HEK293T (cell line): ENCODE data around the gene UBA3.

Experiments used
- CTCF ChIA-PET: fragments of 350-600 bp; formaldehyde crosslinking; extraction: SDS; loops from one replicate; lab custom pipeline; 2021; ENCODE audit warnings: antibody characterized with exemption, inconsistent platforms; lab: Yijun Ruan, JAX
- POLR2A ChIA-PET: fragments of 350-600 bp; formaldehyde crosslinking; extraction: SDS; loops from one replicate; lab custom pipeline; 2020; ENCODE audit warnings: antibody characterized with exemption, inconsistent platforms; lab: Yijun Ruan, JAX
- DNase-seq: peaks from one replicate; pipeline ENCODE4 v3.0.0; 2012; ENCODE audit warnings: mixed read lengths; ENCODE audit errors: extremely low spot score
- ARNT ChIP-seq: fragments of 450-650 bp; IDR thresholded peaks from 2 replicates; pipeline ENCODE4 v1.6.1; 2017; ENCODE audit warnings: mild to moderate bottlenecking
- BHLHE40 ChIP-seq: fragments of 450-650 bp; IDR thresholded peaks from 2 replicates; pipeline ENCODE4 v1.6.1; 2016; ENCODE audit warnings: mild to moderate bottlenecking, moderate library complexity, borderline replicate concordance
- CTBP1 ChIP-seq: fragments of 450-650 bp; IDR thresholded peaks from 2 replicates; pipeline ENCODE4 v1.6.1; 2016; ENCODE audit warnings: borderline replicate concordance
- ELF4 ChIP-seq: fragments of 450-650 bp; IDR thresholded peaks from 2 replicates; pipeline ENCODE4 v1.6.1; 2017; ENCODE audit warnings: antibody characterized with exemption
- FOXA1 ChIP-seq: fragments of 450-650 bp; IDR thresholded peaks from 2 replicates; pipeline ENCODE4 v1.6.1; 2016; ENCODE audit warnings: mild to moderate bottlenecking
- FOXK2 ChIP-seq: fragments of 450-650 bp; IDR thresholded peaks from 2 replicates; pipeline ENCODE4 v1.6.1; 2016; ENCODE audit warnings: mild to moderate bottlenecking
- FOXM1 ChIP-seq: fragments of 450-650 bp; IDR thresholded peaks from 2 replicates; pipeline ENCODE4 v1.6.1; 2017; ENCODE audit warnings: mild to moderate bottlenecking, borderline replicate concordance
- HDGF ChIP-seq: fragments of 450-650 bp; IDR thresholded peaks from 2 replicates; pipeline ENCODE4 v1.6.1; 2017; ENCODE audit warnings: antibody characterized with exemption, borderline replicate concordance
- L3MBTL2 ChIP-seq: fragments of 450-650 bp; conservative IDR thresholded peaks from 2 replicates; pipeline ENCODE4 v1.6.1; 2016; ENCODE audit warnings: mild to moderate bottlenecking
- LEF1 ChIP-seq: fragments of 450-650 bp; IDR thresholded peaks from 2 replicates; pipeline ENCODE4 v1.6.1; 2017; ENCODE audit warnings: mild to moderate bottlenecking, borderline replicate concordance
- NFRKB ChIP-seq: fragments of 450-650 bp; IDR thresholded peaks from 2 replicates; pipeline ENCODE4 v1.6.1; 2016; ENCODE audit warnings: mild to moderate bottlenecking, moderate library complexity
- PKNOX1 ChIP-seq: fragments of 450-650 bp; IDR thresholded peaks from 2 replicates; pipeline ENCODE4 v1.6.1; 2016
- SP1 ChIP-seq: fragments of 450-650 bp; IDR thresholded peaks from 2 replicates; pipeline ENCODE4 v1.6.1; 2017
- SUZ12 ChIP-seq: fragments of 450-650 bp; IDR thresholded peaks from 2 replicates; pipeline ENCODE4 v1.6.1; 2016; ENCODE audit warnings: mild to moderate bottlenecking
- TARDBP ChIP-seq: fragments of 450-650 bp; IDR thresholded peaks from 2 replicates; pipeline ENCODE4 v1.6.1; 2016
- ZNF384 ChIP-seq: fragments of 450-650 bp; IDR thresholded peaks from 2 replicates; pipeline ENCODE4 v1.6.1; 2016

UBA3 gene

GRCh38 chr3:69088063-69088462 lies 7.9 kb upstream of the UBA3 start:
- CTCF ChIA-PET = interaction anchor here (0.7 kb wide), 1 partner anchor 216 kb away, joined by 5 read pairs; no protein-coding TSS in a partner anchor

GRCh38 chr3:69087030-69087791 lies 7.0 kb upstream of the UBA3 start:
- CTCF ChIA-PET = interaction anchor here (0.7 kb wide), 1 partner anchor 216 kb away, joined by 5 read pairs; no protein-coding TSS in a partner anchor
- POLR2A ChIA-PET = interaction anchor here (0.5 to 1.1 kb wide), 2 partner anchors 19 kb away, joined by 3 read pairs; no protein-coding TSS in a partner anchor
- no peak for TF ChIP-seq L3MBTL2
- TF ChIP-seq NFRKB = no peak
- no peak for TF ChIP-seq ARNT
- no peak for DNase-seq

More at GRCh38 chr3:69088063-69088462, 7.9 kb upstream of the UBA3 start:
- TF ChIP-seq TARDBP (no peak), BHLHE40 (no peak), FOXM1 (no peak), ZNF384 (no peak), FOXK2 (no peak), ARNT (no peak), LEF1 (no peak), NFRKB (no peak), FOXA1 (no peak), CTBP1 (no peak), SUZ12 (no peak), PKNOX1 (no peak), SP1 (no peak), ELF4 (no peak), L3MBTL2 (no peak), HDGF (no peak)
- no peak for DNase-seq
- POLR2A ChIA-PET = interaction anchor here (0.5 kb wide), 1 partner anchor 18 kb away, joined by 3 read pairs; no protein-coding TSS in a partner anchor

- DNase-seq = peak; percentile 22
- ChIA-PET CTCF (interaction anchor here (0.6 kb wide), 1 partner anchor 1896 kb away, joined by 5 read pairs; no protein-coding TSS in a partner anchor), POLR2A (interaction anchor here (1.1 to 2.6 kb wide), 3 partner anchors 13 to 34 kb away, joined by 3 to 7 read pairs (median 3); partner anchors contain the start of gene TMF1)
- TF ChIP-seq HDGF (0 out of 2 replicates have a peak, but pooled peaks have one; percentile 40), TARDBP (no peak)
These were observed 5.9 kb upstream of the UBA3 start for GRCh38 chr3:69085833-69086722.

GRCh38 chr3:69085168-69085832 lies 5.1 kb upstream of the UBA3 start:
- TF ChIP-seq FOXK2 (no peak), TARDBP (no peak), L3MBTL2 (peak; percentile 22; the same call in 1 of the 2 replicates), CTBP1 (no peak)
- ChIA-PET CTCF (no interaction called here), POLR2A (interaction anchor here (1.1 to 2.6 kb wide), 2 partner anchors 8 to 33 kb away, joined by 4 to 7 read pairs; partner anchors contain the start of gene TMF1)
- DNase-seq = no peak

GRCh38 chr3:69084326-69085167 lies 4.4 kb upstream of the UBA3 start, which contains the start of gene ARL6IP5:
TSS of gene ARL6IP5 (plus strand) at chr3:69084937. CDS start at chr3:69085048, 111 bp downstream.
- ChIA-PET POLR2A (interaction anchor here (1.1 to 2.6 kb wide), 2 partner anchors 9 to 32 kb away, joined by 4 to 7 read pairs; partner anchors contain the start of gene TMF1), CTCF (interaction anchor here (0.5 to 0.6 kb wide), 2 partner anchors 16 to 581 kb away, joined by 3 read pairs; no protein-coding TSS in a partner anchor)
- DNase-seq = peak; percentile 82
- TF ChIP-seq L3MBTL2 (no peak), PKNOX1 (peak; percentile 77), ZNF384 (no peak)

GRCh38 chr3:69082805-69083204 lies 2.6 kb upstream of the UBA3 start:
- ChIA-PET CTCF (no interaction called here), POLR2A (no interaction called here)
- TF ChIP-seq SP1 (no peak), PKNOX1 (peak; percentile 78), NFRKB (no peak), ELF4 (no peak), CTBP1 (peak; percentile 33; the same call in 1 of the 2 replicates), ARNT (no peak), FOXA1 (no peak), HDGF (no peak), FOXM1 (no peak), ZNF384 (no peak), SUZ12 (no peak), FOXK2 (no peak)
- DNase-seq = no peak
